LNCAP (cell line): ENCODE results near the gene CLMP.

Source experiments
- TF ChIP-seq, protein P1 (sequence below): fragments of 450-650 bp; IDR thresholded peaks from 2 replicates; pipeline ENCODE4 v1.5.1; 2017; ENCODE audit warnings: mild to moderate bottlenecking

CLMP gene

DNA sequence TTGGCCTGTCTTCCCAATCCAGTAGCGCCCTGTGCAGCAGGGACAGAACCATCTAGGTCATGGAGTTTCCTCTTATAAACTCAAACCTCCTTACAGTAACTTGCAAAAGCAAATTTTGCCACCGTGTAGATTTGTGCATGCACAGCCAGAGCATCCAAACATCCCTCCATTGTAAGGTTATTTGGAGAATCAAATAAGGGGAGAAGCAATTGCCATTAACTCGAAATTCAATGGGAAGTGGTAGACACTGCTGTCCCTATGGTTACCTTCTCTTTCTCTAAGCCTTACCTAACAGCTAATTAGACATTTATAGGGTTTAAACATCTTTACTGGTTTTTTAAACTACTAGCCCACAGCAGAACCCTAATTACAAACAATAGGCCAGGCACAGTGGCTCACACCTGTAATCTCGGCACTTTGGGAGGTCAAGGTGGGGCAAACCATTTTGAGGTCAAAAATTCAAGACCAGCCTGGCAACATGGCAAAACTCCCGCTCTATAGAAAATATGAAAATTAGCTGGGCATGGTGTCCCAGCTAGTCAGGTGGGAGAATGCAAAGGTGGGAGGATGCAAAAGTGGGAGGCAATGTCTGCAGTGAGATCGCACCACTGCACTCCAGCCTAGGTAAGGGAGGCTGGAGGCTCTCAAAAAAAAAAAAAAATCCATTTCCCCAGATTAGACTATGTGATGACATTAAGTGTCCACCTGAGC, 139.7 kb downstream of the CLMP start:
- TF ChIP-seq, protein P1, sequence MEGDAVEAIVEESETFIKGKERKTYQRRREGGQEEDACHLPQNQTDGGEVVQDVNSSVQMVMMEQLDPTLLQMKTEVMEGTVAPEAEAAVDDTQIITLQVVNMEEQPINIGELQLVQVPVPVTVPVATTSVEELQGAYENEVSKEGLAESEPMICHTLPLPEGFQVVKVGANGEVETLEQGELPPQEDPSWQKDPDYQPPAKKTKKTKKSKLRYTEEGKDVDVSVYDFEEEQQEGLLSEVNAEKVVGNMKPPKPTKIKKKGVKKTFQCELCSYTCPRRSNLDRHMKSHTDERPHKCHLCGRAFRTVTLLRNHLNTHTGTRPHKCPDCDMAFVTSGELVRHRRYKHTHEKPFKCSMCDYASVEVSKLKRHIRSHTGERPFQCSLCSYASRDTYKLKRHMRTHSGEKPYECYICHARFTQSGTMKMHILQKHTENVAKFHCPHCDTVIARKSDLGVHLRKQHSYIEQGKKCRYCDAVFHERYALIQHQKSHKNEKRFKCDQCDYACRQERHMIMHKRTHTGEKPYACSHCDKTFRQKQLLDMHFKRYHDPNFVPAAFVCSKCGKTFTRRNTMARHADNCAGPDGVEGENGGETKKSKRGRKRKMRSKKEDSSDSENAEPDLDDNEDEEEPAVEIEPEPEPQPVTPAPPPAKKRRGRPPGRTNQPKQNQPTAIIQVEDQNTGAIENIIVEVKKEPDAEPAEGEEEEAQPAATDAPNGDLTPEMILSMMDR, result no peak

DNA sequence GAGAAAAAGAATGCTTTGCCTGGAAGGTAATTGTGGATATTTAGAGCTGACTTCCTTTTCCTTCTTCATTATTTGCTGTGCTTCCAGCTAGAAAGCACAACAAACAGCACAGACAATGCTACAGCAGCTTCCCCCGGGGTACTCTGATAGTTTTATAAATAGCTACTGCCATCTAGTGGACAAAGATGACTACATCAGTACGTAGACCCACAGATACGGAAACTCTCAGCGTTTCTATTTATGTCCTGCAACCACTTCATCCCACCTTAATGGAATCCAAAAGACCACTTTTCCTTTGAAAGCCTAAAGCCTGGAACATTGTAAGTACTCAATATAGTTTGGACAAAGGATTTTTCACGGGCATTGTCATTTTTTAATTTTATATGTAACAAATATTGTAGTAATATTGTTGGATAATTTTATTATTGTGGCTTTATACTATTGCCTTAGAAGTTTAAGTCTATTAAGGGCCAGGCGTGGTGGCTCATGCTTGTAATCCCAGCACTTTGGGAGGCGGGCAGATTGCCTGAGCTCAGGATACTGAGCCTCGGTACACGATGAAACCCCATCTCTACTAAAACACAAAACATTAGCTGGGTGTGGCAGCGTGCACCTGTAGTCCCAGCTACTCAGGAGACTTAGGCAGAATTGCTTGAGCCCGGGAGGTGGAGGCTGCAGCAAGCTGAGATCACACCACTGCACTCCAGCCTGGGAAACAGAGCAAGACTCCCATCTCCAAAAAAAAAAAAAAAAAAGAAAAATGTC, 140.6 kb downstream of the CLMP start:
- TF ChIP-seq, protein P1, result peak; percentile 73; the same call in 1 of the 2 replicates

DNA sequence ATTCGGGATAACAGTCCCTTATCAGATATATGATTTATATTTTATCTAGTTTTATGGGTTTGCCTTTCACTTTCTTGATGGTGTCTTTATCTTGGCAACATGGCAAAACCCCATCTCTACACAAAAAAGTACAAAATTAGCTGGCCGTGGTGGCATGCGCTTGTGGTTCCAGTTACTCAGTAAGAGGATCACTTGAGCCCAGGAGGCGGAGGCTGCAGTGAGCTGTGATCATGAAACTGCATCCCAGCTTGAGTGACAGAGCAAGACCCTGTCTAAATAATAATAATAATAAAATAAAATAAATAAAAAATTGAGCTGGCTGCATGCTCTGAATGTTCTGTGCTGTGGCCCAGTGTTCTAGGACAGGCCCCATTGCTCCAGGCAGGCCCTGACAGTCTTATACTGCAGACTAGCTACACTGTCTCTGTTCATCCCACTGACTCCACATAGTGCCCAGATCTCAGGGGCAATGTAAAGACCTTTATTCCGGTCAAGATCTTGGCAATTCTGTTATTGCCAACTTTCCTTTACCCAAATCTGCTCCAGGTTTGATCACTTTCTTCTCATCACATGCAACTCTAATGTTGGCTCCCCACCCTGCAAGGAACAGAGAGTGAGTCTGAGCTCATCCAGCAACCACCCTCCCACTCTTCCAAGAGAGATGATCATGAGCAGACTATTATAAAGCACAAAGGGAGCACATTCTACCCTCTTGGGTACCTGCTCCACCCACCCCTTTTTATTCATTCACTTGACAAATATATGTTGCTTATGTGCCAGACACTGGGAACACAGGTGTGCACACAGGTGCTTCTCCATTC, 141.9 kb downstream of the CLMP start:
- TF ChIP-seq, protein P1, result no peak

DNA sequence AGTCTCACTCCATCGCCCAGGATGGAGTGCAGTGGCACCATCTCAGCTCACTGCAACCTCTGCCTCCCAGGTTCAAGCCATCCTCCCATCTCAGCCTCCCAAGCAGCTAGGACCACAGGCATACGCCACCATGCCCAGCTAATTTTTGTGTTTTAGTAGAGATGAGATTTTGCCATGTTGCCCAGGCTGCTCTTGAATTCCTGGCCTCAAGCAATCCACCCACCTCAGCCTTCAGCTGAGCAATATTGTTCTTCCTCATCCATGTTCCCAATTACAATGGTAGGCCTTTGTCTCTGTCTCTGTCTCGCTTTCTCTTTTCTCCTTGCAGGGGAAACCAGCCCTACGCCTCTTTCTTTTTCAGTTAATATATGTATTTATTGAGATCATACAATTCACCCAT, 143.4 kb downstream of the CLMP start:
- TF ChIP-seq, protein P1, result no peak

DNA sequence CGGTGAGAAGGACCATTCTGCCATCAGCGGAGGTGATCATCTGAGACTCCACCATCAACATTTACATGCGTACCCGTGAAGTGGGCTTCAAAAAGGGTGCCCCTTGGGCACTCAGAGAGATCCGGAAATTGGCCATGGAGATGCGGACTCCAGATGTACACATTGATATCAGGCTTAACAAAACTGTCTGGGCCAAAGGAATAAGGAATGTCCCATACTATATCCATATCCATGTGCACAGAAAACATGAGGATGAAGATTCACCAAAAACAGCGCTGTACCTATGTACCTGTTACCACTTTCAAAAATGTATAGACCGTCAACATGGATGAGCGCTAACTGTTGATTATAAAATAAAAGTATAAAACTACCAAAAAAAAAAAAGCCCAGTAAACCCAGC, 143.9 kb downstream of the CLMP start:
- TF ChIP-seq, protein P1, result no peak

DNA sequence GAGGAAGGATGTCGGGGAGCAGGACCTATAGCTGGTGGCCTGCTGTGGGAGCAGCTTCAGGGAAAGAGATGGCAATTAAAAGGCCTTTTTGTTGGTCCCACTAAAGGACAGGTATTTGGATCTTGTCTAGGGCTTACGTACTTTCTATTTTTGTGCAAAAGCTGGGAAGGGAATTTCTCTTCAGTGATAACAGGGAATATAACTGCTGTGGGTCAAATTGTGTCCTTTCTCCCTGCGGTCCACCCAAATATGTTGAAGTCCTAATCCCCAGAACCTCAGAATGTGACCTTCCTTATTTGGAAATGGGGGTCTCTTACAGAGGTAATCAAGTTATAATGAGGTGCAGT, 147.1 kb downstream of the CLMP start:
- TF ChIP-seq, protein P1, result no peak

DNA sequence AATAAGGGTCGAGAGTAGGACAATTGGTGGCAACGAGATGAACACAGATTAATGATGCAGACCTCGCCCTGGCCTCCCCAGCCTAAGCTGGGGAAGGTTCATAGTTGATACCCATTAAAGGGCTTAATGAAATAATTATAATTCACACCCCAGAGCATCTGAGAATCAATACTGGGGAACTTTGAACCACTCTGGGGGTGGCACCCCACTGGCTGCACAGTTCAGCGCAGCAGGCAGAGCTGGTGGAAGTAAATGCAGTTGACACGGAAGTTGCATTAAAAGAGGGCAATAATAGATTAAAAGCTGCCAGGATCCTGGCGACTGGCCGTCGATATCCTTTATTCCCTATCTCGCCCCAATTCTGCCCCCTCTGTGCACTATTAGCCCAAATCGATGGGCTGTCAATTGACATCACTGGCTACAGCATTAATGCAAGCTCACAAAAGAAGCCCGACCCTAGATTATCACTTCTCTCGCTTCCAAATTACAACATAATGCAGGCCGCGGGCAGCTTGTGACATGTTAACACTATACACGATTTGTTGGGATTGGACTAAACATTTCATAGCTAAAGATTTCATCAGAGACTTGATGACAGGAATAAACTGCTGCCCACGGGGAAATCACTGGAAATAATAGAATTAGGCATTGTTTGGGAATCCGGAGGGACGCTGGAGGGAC, 147.6 kb downstream of the CLMP start:
- TF ChIP-seq, protein P1, result no peak
